SHP77 treated with DMSO at 0.1 percent for 48 hours (cell line): Measurements from ENCODE around the gene PCIF1.
A peak's percentile ranks its signal among the peaks of the same experiment; 100 is the strongest.

Experiments used
- DNase-seq: peaks from one replicate; lab custom pipeline; 2025; lab: John Stamatoyannopoulos, UW

PCIF1 gene

GRCh38 chr20:45904583-45905504, 29.6 kb upstream of the PCIF1 start:
- DNase-seq, result no peak

- DNase-seq, result no peak
These were observed 28.9 kb upstream of the PCIF1 start for GRCh38 chr20:45905505-45906079.

DNA sequence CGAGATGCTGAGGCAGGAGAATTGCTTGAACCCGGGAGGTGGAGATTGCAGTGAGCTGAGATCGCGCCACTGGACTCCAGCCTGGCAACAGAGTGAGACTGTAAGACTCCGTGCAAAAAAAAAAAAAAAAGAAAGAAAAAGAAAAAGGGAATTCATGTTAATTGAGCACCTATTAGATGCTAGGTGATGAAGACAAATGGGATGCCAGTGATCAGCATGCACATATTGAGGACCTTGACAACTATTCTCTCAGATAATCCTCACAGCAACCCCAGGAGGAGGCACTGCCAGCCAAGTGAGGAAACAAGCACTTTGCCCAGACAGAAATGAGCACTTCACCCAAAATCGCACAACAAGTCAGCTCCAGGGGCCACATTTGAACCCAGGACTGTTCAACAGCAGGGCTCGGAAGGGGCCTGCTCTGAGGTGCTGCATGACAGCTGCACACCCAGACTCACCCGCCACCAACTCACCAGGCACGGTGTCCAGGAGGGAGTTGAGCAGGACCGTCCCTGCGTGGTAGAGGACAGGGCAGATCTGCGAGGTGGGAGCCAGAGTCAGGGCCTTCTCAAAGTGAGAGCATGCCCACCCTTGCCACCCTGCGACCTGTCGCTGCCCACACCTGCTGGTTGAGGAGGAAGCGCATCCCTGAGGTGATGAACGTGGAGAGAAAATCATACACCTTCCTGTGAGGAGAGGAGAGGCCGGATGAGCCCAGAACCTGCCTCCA, 27.1 kb upstream of the PCIF1 start:
- DNase-seq, result no peak

GRCh38 chr20:45908084-45908483, 26.4 kb upstream of the PCIF1 start:
- DNase-seq, result no peak

GRCh38 chr20:45909336-45909808, 25.1 kb upstream of the PCIF1 start:
- DNase-seq, result no peak

DNA sequence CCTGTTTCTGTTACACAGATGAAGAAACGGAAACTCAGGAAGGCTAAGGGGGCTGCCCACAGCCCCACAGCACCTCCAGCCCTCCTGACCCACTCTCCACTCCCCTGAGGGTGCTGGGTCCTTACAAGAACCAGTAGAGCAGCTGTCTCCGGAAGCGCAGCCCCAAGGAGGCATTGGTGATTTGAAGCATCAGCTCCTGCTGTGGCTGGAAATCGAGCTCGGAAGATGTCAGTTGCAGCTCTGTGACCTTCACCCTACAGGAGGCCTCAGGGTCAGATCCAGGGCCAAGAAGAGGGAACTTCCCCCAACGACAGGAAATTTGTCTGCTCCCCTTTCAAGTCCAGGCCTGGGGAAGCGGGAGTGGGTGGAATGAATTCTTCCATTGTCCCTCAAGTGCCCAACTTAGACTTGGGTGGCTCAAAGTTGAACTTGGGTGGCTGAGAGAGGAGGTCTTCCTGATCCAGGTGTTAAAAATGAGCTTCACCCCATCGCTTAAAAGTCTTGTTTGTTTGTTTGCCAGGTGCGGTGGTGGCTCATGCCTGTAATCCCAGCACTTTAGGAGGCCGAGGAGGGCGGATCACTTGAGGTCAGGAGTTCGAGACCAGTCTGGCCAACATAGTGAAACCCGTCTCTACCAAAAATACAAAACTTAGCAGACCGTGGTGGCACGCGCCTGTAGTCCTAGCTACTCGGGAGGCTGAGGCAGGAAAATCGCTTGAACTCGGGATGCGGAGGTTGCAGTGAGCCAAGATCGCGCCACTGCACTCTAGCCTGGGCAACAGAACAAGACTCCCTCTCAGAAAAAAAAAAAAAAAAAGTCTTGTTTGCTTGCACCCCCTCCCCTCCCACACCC, 24.4 kb upstream of the PCIF1 start:
- DNase-seq, result no peak

- no peak for DNase-seq
These were observed 23.6 kb upstream of the PCIF1 start for GRCh38 chr20:45910670-45911485.

DNA sequence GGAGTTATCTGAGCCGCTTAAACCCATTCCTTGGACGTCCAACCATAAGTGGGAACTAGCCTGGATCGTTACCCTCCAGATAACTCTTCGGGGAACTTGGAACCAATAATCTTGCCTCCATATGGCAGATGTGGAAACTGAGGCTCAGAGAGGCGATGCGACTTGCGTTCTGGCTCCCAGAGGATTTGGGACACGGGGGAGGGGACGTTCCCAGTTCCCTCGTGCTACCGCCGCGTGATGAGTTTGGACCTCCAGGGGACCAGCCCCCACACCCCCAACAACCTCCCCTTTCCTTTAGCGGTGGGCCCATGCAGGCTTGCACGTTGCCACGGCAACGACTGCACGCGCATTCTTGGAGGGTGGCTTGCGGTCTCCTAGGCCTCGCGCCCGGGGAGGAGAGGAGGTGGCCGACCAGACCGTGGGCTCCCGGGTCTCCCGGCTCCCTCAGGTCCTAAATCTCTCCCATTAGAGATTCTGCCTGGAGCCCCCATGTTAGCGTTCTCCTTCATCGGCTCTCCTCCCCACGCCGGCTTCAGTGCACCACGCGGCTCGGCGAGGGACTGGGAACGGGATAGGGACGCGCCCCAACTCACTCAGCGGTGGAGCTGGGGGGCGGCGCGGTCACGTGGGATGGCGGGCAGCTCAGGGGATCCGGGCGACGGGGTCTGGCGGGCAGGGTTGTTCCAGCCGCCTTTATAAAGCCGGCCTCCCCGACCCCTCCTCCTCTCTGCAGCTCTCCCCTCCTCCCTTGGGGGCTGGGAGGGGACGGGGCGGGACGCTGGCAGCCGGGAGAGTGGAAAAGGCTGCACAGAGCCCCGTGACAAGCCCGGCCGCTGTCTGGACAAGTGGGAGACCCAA, 22.8 kb upstream of the PCIF1 start, which contains the start of gene PLTP:
Gene PLTP, minus strand, starts transcription at position 670 of the 858 bp plus-strand sequence. CDS start 703 bp downstream, outside the sequence.
- DNase-seq, result no peak

DNA sequence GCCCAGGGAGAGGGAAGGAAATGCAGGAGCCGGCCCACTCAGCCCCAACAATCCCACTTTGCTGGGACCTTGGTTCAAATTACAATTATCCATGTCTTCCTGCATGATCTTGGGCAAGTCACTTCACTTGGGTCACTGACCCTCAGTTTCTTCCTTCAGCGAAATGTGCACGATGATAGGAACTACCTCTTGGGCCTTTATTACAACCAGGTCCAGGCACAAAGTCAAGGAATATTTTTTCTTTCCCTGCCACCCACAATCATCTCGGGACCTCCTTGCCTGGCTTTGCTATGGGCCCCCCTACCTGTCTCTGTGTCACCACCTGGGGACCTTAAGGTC, 22.2 kb upstream of the PCIF1 start:
- no peak for DNase-seq

GRCh38 chr20:45913116-45913515, 21.4 kb upstream of the PCIF1 start:
- DNase-seq, result no peak

DNA sequence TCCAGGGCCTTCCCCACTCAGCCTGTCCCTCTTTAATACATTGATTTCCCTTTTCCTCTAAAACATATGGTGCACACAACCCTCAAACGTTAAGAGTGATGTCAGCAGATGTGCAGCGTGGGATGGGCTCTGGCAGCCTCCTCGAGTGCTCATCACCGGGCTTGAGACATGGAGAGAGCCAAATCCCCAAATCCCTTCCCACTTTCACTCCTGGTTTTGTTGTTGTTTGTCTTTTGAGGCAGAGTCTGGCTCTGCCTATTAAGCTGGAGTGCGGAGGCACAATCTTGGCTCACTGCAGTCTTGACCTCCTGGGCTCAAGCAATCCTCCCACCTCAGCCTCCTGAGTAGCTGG, 16.7 kb upstream of the PCIF1 start:
- no peak for DNase-seq

DNA sequence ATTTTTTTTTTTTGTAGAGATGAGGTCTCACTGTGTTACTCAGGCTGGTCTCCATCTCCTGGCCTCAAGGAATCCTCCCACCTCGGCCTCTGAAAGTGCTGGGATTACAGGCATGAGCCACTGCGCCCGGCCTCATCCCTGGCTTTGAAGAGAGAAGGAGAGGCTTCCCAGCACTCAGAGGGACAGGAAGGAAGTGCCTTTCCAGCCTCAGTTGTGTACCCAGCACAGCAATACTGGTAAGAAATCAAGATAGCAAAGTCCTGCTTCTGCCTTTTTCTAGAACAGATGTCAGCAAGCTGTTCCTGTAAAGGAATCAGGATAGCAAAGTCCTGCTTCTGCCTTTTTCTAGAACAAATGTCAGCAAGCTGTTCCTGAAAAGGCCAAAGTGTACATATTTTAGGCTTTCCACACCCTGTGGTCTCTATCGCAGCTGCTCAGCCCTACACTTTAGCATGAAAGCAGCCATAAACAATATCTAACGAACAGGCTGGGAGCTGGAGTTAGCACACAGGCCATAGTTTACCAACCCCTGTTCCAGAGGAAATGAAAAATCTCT, 16.2 kb upstream of the PCIF1 start:
- no peak for DNase-seq

GRCh38 chr20:45918779-45919537, 15.5 kb upstream of the PCIF1 start:
- DNase-seq, result no peak

- DNase-seq, result peak; percentile 17
These were observed 14.7 kb upstream of the PCIF1 start for GRCh38 chr20:45919542-45920399.

DNA sequence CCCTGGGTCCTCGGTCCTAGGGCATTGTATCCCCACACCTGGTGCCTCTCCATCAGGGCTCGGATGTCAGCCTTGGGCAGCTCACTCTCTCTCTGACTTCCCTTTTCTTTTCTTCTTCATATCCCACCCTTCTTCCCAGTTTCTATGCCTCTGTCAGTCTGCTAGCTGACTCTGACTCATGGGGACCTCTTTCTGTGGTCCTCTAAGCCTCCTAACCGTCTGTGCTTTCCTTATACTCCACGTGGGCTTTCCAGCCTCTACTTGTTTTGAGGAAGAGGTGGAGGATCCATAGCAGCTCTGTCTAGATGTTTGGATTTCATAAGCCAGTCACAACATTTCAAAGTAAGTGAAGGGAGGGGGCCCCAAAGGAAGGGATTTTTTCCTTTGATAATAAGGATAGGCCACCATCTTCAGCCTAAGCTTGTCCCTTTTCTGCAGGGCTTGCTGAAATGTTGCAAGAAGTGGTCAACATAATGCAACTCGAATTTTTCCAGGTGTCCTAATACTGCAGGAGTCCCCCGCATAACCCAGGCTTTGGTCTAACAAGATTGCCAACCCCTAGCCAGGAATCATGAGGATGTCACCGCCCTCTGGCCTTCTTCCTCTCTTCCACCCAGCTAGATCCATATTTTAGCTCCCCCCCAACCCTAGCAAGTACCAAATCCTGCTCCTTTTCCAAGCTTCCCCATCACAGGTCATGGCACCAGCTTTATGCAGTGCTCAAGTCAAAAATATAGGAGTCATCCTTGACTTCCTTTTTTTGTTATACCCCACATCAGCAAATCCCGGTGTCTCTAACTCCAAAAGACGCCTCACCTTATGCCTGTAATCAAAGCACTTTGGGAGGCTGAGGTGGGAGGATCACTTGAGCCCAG, 13.8 kb upstream of the PCIF1 start:
- no peak for DNase-seq

- DNase-seq, result no peak
These were observed 12.9 kb upstream of the PCIF1 start for GRCh38 chr20:45921337-45922189.
